OCI-M2 (cell line): ENCODE results near the gene URB1.
"Not testable (repeated sequence)": the region's sequence is repeated elsewhere in the genome, so short reads cannot be mapped to it uniquely, and the experiment has no call there.

Source experiments
- DNase-seq: peaks from one replicate; lab custom pipeline; 2025; ENCODE audit not compliant: unreplicated experiment; lab: John Stamatoyannopoulos, UW

The URB1 gene

GRCh38 chr21:32392880-32393676 lies at the start of gene URB1:
URB1 (minus strand) TSS chr21:32393012; CDS start chr21:32392910, 102 bp downstream.
- peak; percentile 57 for DNase-seq

GRCh38 chr21:32437729-32438128 lies 44.9 kb upstream of the URB1 start:
- no peak for DNase-seq

- DNase-seq, result not testable (repeated sequence)
Observed at GRCh38 chr21:32432982-32433660, 40.3 kb upstream of the URB1 start.

- DNase-seq, result peak; percentile 70
Observed at GRCh38 chr21:32427958-32428623, 35.3 kb upstream of the URB1 start.

GRCh38 chr21:32426592-32427051 lies 33.8 kb upstream of the URB1 start:
- DNase-seq, result no peak

- DNase-seq, result no peak
Observed at GRCh38 chr21:32426066-32426465, 33.3 kb upstream of the URB1 start.

GRCh38 chr21:32425628-32426027 lies 32.8 kb upstream of the URB1 start:
- no peak for DNase-seq

GRCh38 chr21:32424674-32425073 lies 31.9 kb upstream of the URB1 start:
- DNase-seq, result no peak

- DNase-seq, result no peak
Observed at GRCh38 chr21:32424191-32424535, 31.4 kb upstream of the URB1 start.

- no peak for DNase-seq
Observed at GRCh38 chr21:32423320-32424190, 30.7 kb upstream of the URB1 start.

- DNase-seq, result no peak
Observed at GRCh38 chr21:32422064-32422463, 29.3 kb upstream of the URB1 start.

GRCh38 chr21:32418146-32418545 lies 25.3 kb upstream of the URB1 start:
- DNase-seq, result no peak

- DNase-seq, result no peak
Observed at GRCh38 chr21:32415451-32416398, 22.9 kb upstream of the URB1 start.

GRCh38 chr21:32414579-32415358 lies 22.0 kb upstream of the URB1 start:
- no peak for DNase-seq

- no peak for DNase-seq
Observed at GRCh38 chr21:32413697-32414578, 21.1 kb upstream of the URB1 start.

GRCh38 chr21:32413015-32413504 lies 20.2 kb upstream of the URB1 start:
- DNase-seq, result no peak

- no peak for DNase-seq
Observed at GRCh38 chr21:32412162-32413014, 19.6 kb upstream of the URB1 start, which contains the start of gene EVA1C. EVA1C (plus strand) TSS chr21:32412706; CDS start chr21:32412854, 148 bp downstream.
